Measurements from ENCODE around the gene PDE4D.
A peak's percentile ranks its signal among the peaks of the same experiment; 100 is the strongest.
"Not testable (repeated sequence)": the region's sequence is repeated elsewhere in the genome, so short reads cannot be mapped to it uniquely, and the experiment has no call there.

Gene PDE4D

GRCh38 chr5:59693492-59694309 lies 199.8 kb downstream of the PDE4D start:
- DNase-seq = no peak

GRCh38 chr5:59685793-59686192 lies 207.7 kb downstream of the PDE4D start:
- no peak for DNase-seq

- DNase-seq = no peak
These were observed 208.4 kb downstream of the PDE4D start for GRCh38 chr5:59685191-59685530.

GRCh38 chr5:59684388-59685190 lies 208.9 kb downstream of the PDE4D start:
- no peak for DNase-seq

- DNase-seq = no peak
These were observed 210.2 kb downstream of the PDE4D start for GRCh38 chr5:59683311-59683710.

- no peak for DNase-seq
These were observed 211.0 kb downstream of the PDE4D start for GRCh38 chr5:59682542-59682941.

GRCh38 chr5:59678943-59679342 lies 214.6 kb downstream of the PDE4D start:
- DNase-seq = no peak

GRCh38 chr5:59674763-59675162 lies 218.8 kb downstream of the PDE4D start:
- DNase-seq = no peak

GRCh38 chr5:59673438-59674058 lies 220.0 kb downstream of the PDE4D start:
- DNase-seq = no peak

- DNase-seq = no peak
These were observed 227.0 kb downstream of the PDE4D start for GRCh38 chr5:59666440-59667068.

GRCh38 chr5:59665832-59666203 lies 227.7 kb downstream of the PDE4D start:
- not testable (repeated sequence) for DNase-seq

GRCh38 chr5:59665086-59665831 lies 228.3 kb downstream of the PDE4D start:
- no peak for DNase-seq

GRCh38 chr5:59661954-59662615 lies 231.4 kb downstream of the PDE4D start:
- DNase-seq = peak; percentile 21

GRCh38 chr5:59661311-59661710 lies 232.2 kb downstream of the PDE4D start:
- DNase-seq = no peak

GRCh38 chr5:59660737-59661136 lies 232.8 kb downstream of the PDE4D start:
- DNase-seq = no peak

GRCh38 chr5:59656351-59657254 lies 236.9 kb downstream of the PDE4D start:
- DNase-seq = no peak

GRCh38 chr5:59655693-59656309 lies 237.7 kb downstream of the PDE4D start:
- no peak for DNase-seq

- no peak for DNase-seq
These were observed 238.8 kb downstream of the PDE4D start for GRCh38 chr5:59654691-59655090.

GRCh38 chr5:59652449-59652848 lies 241.1 kb downstream of the PDE4D start:
- no peak for DNase-seq

Measured in NCI-H2081 treated with DMSO at 0.1 percent for 48 hours (cell line).